GM20000 (cell line): ENCODE measurements around the gene ANKFN1.

Source experiments
- DNase-seq: peaks from one replicate; pipeline ENCODE4 v3.0.0; 2012; ENCODE audit warnings: low spot score
- CTCF ChIP-seq: IDR thresholded peaks from 2 replicates; pipeline ENCODE4 v1.5.1; 2012; ENCODE audit warnings: mild to moderate bottlenecking, control low read depth; ENCODE audit errors: extremely low read depth, missing control alignments

ANKFN1 gene

GRCh38 chr17:56130631-56131030 is 22.6 kb upstream of the ANKFN1 start:
- no peak for DNase-seq
- TF ChIP-seq CTCF: no peak

- TF ChIP-seq CTCF: no peak
- DNase-seq: no peak
Observed at GRCh38 chr17:56131431-56131830, 21.8 kb upstream of the ANKFN1 start.

- no peak for DNase-seq
- no peak for TF ChIP-seq CTCF
Observed at GRCh38 chr17:56136301-56136700, 17.0 kb upstream of the ANKFN1 start.

GRCh38 chr17:56141046-56141839 is 12.0 kb upstream of the ANKFN1 start:
- TF ChIP-seq CTCF: no peak
- no peak for DNase-seq

GRCh38 chr17:56142325-56142724 is 10.9 kb upstream of the ANKFN1 start:
- no peak for DNase-seq
- TF ChIP-seq CTCF: no peak

GRCh38 chr17:56142781-56143180 is 10.5 kb upstream of the ANKFN1 start:
- no peak for DNase-seq
- no peak for TF ChIP-seq CTCF

- TF ChIP-seq CTCF: no peak
- DNase-seq: no peak
Observed at GRCh38 chr17:56144223-56144622, 9.1 kb upstream of the ANKFN1 start.
